GM12878 (cell line): ENCODE measurements around the gene TNF. TPM values are rescaled to one million over a fixed set of nuclear protein-coding genes. Genes with fewer than 3 reads are reported as not detected.
A peak's percentile ranks its signal among the peaks of the same experiment; 100 is the strongest.

Experiments
- ATAC-seq: fragments of 200-7000 bp; cut with Tn5 transposase; 3 replicates; pipeline ENCODE4 v1.9.1; 2020; ENCODE audit warnings: mild to moderate bottlenecking, moderate library complexity
- BruUV-seq: library from RNA; stranded (reverse); fragments of 400-500 nt; replicated peaks from 2 replicates; lab custom pipeline; 2021; lab: Mats Ljungman, UMichigan
- CTCF ChIA-PET: fragments of 300-600 bp; sonication (Branson Sonifier 250); formaldehyde crosslinking; extraction: SDS; loops from one replicate; lab custom pipeline; 2021; ENCODE audit warnings: inconsistent platforms; lab: Yijun Ruan, JAX
- POLR2A ChIA-PET: fragments of 350-600 bp; formaldehyde crosslinking; extraction: SDS; loops from one replicate; lab custom pipeline; 2021; ENCODE audit warnings: inconsistent platforms; lab: Charles Lee
- RAD21 ChIA-PET: fragments of 300-600 bp; sonication (Branson Sonifier 250); formaldehyde crosslinking; loops from one replicate; lab custom pipeline; 2023; ENCODE audit warnings: antibody characterized with exemption; ENCODE audit not compliant: unreplicated experiment; lab: Charles Lee
- SMC1A ChIA-PET: fragments of 300-600 bp; sonication (Branson Sonifier 250); formaldehyde crosslinking; loops from one replicate; lab custom pipeline; 2023; ENCODE audit not compliant: unreplicated experiment, uncharacterized antibody; lab: Charles Lee
- DNase-seq: peaks from one replicate; pipeline ENCODE4 v3.0.0-alpha.2; 2011; ENCODE audit warnings: low read depth, low spot score
- FAIRE-seq: peaks from 3 replicates; lab custom pipeline; 2011; peaks lifted over from hg19 to GRCh38; lab: Jason Lieb, UNC
- H2AFZ ChIP-seq: 2 replicates; pipeline ENCODE4 v1.6.0; 2011; ENCODE audit warnings: low read depth, low read length, control low read depth; ENCODE audit not compliant: control insufficient read depth
- H3K27ac ChIP-seq: 2 replicates; pipeline ENCODE4 v1.5.1; 2011; ENCODE audit warnings: control low read depth; ENCODE audit not compliant: control insufficient read depth, insufficient read depth
- H3K27me3 ChIP-seq, 2 experiments: replicated peaks in 1 of 2; 2 replicates each; pipeline versions ENCODE4 v1.6.0 to v1.6.1; 2011; ENCODE audit warnings: low read length in 1 of 2; ENCODE audit not compliant: control insufficient read depth in 2 of 2, insufficient read depth in 2 of 2
- H3K36me3 ChIP-seq, 2 experiments: 2 replicates each; pipeline ENCODE4 v1.5.1; 2011; ENCODE audit warnings: low read length in 1 of 2; ENCODE audit not compliant: control insufficient read depth in 2 of 2, insufficient read depth in 2 of 2
- H3K4me1 ChIP-seq: 2 replicates; pipeline ENCODE4 v1.6.1; 2011; ENCODE audit warnings: mild to moderate bottlenecking, low read length, moderate library complexity, mixed read lengths; ENCODE audit not compliant: control insufficient read depth, insufficient read depth
- H3K4me2 ChIP-seq: 2 replicates; pipeline ENCODE4 v1.6.0; 2011; ENCODE audit warnings: control low read depth; ENCODE audit not compliant: control insufficient read depth, insufficient read depth
- H3K4me3 ChIP-seq: fragments of 200-600 bp; sonication (generic); 2 replicates; pipeline ENCODE4 v1.5.1; 2016
- H3K79me2 ChIP-seq: 2 replicates; pipeline ENCODE4 v1.6.0; 2011; ENCODE audit warnings: low read length; ENCODE audit not compliant: control insufficient read depth, insufficient read depth
- H3K9ac ChIP-seq: 2 replicates; pipeline ENCODE4 v1.8.0; 2011; ENCODE audit warnings: low read length, control low read depth, mixed read lengths; ENCODE audit not compliant: control insufficient read depth, insufficient read depth
- H3K9me3 ChIP-seq: replicated peaks from 3 replicates; pipeline ENCODE4 v1.5.1; 2011; ENCODE audit warnings: mild to moderate bottlenecking, low read length; ENCODE audit not compliant: control insufficient read depth, insufficient read depth
- H4K20me1 ChIP-seq: 2 replicates; pipeline ENCODE4 v1.6.0; 2011; ENCODE audit not compliant: control insufficient read depth, insufficient read depth
- BMI1 ChIP-seq: fragments of 450-650 bp; IDR thresholded peaks from 2 replicates; pipeline ENCODE4 v1.6.1; 2016; ENCODE audit warnings: mild to moderate bottlenecking, moderate library complexity, borderline replicate concordance
- CHD4 ChIP-seq: fragments of 200-600 bp; sonication (generic); IDR thresholded peaks from 2 replicates; pipeline ENCODE4 v1.6.1; 2016; ENCODE audit warnings: mild to moderate bottlenecking
- CREB1 ChIP-seq: IDR thresholded peaks from 2 replicates; pipeline ENCODE4 v1.6.1; 2012; ENCODE audit warnings: low read depth, mild to moderate bottlenecking, inconsistent platforms
- FOXM1 ChIP-seq: IDR thresholded peaks from 2 replicates; pipeline ENCODE4 v1.6.1; 2012; ENCODE audit warnings: low read depth, mild to moderate bottlenecking, inconsistent platforms, low read length, moderate library complexity
- JUNB ChIP-seq: IDR thresholded peaks from 2 replicates; pipeline ENCODE4 v1.6.1; 2016; ENCODE audit warnings: antibody characterized with exemption, mild to moderate bottlenecking
- JUND ChIP-seq: IDR thresholded peaks from 2 replicates; pipeline ENCODE4 v1.6.1; 2012; ENCODE audit warnings: low read depth, mild to moderate bottlenecking, low read length, improper control_type of control experiment, moderate library complexity
- MTA3 ChIP-seq: IDR thresholded peaks from 2 replicates; pipeline ENCODE4 v1.6.1; 2012; ENCODE audit warnings: low read length, inconsistent platforms, borderline replicate concordance
- POLR2AphosphoS5 ChIP-seq: IDR thresholded peaks from 2 replicates; pipeline ENCODE4 v1.6.1; 2011; ENCODE audit warnings: mild to moderate bottlenecking, low read length, inconsistent platforms
- RAD21 ChIP-seq: IDR thresholded peaks from 2 replicates; pipeline ENCODE4 v1.6.1; 2011; ENCODE audit warnings: mild to moderate bottlenecking, low read depth, low read length, moderate library complexity; ENCODE audit not compliant: insufficient read depth
- ZNF622 ChIP-seq: fragments of 450-650 bp; IDR thresholded peaks from 2 replicates; pipeline ENCODE4 v1.6.1; 2017; ENCODE audit warnings: mild to moderate bottlenecking, inconsistent platforms
- ZNF687 ChIP-seq: fragments of 450-650 bp; IDR thresholded peaks from 2 replicates; pipeline ENCODE4 v1.6.1; 2017; ENCODE audit warnings: mild to moderate bottlenecking, moderate library complexity
- WGBS: methylation state at CpG from one replicate; pipeline ENCODE4 v1.1.6; 2016; ENCODE audit warnings: low lambda C conversion rate; ENCODE audit not compliant: insufficient replicate concordance, insufficient coverage; ENCODE audit errors: missing lambda C conversion rate; 5-methylcytosine and 5-hydroxymethylcytosine counted together
- in situ Hi-C: fragments of 300-500 bp; cut with MboI; formaldehyde crosslinking; loops from 9 replicates; pipeline ENCODE4 v1.14.3; 2018; ENCODE audit warnings: mixed read lengths
- intact Hi-C: fragments of 100-400 bp; cut with micrococcal nuclease; formaldehyde crosslinking; loops from one replicate; pipeline ENCODE4 v1.14.2; 2022; ENCODE audit not compliant: unreplicated experiment
- polyA plus RNA-seq, 11 experiments: library from polyadenylated mRNA; depleted of rRNA in 4 of 11; unstranded in 6 of 11; stranded (reverse) in 5 of 11; fragments of >200 nt; fragmentation: Nextera tagmentation in 4 of 11; fragmentation: Illumina TruSeq in 1 of 11; extraction: Ambion mirVana in 4 of 11; extraction: Trizol in 1 of 11; gene quantifications; 1 replicate in 1 of 11; 2 replicates in 10 of 11; pipeline versions ENCODE4 v1.2.1 to v1.2.3, GENCODE V29; 2011 to 2016; ENCODE audit warnings: inconsistent platforms in 2 of 11, missing spikeins in 2 of 11, low read depth in 1 of 11
- total RNA-seq, 4 experiments: library from RNA; depleted of rRNA in 3 of 4; stranded (reverse); fragments of >200 nt in 3 of 4; fragmentation: Illumina TruSeq in 1 of 4; extraction: Trizol in 1 of 4; gene quantifications; 2 replicates each; pipeline versions ENCODE4 v1.2.1 to v1.2.3, GENCODE V29; 2013 to 2021

TNF gene
- total and polyA plus RNA-seq, 10 of the 15 experiments (the other 5 are each of a cell fraction or from before 2014, with no cell fraction given), result 18.0 to 94.8 (median 61.9) TPM

- no peak for TF ChIP-seq ZNF687
- TF ChIP-seq JUNB, result no peak
- TF ChIP-seq BMI1, result no peak
- no peak for TF ChIP-seq CREB1
- no peak for TF ChIP-seq JUND
- TF ChIP-seq FOXM1, result 0 out of 2 replicates have a peak, but pooled peaks have one; percentile 6
- TF ChIP-seq ZNF622, result no peak
- 0 out of 2 replicates have a peak, but pooled peaks have one; percentile 17 for TF ChIP-seq MTA3
- no peak for TF ChIP-seq CHD4
These were observed 45.8 kb upstream of the TNF start (continued) for GRCh38 chr6:31529329-31530150.

GRCh38 chr6:31530659-31531058 lies 44.7 kb upstream of the TNF start:
- FAIRE-seq, result no peak
- H3K27ac ChIP-seq, result no peak overlapping the region
- DNase-seq, result no peak
- CTCF ChIA-PET, result no interaction called here
- SMC1A ChIA-PET, result no interaction called here
- peaks cover 13% of the 10 kb centered on the region for H3K79me2 ChIP-seq
- in situ Hi-C loops (no loop called here), intact Hi-C loops (no loop called here)
- ATAC-seq, result no peak
- POLR2A ChIA-PET, result interaction anchor here (0.6 kb wide), 1 partner anchor 26 kb away, joined by 3 read pairs; no protein-coding TSS in a partner anchor
- whole genome bisulfite sequencing, result 81% methylated on average over 6 of the region's 6 CpGs
- peaks cover 3% of the 10 kb centered on the region for H4K20me1 ChIP-seq
- RAD21 ChIA-PET, result no interaction called here
- H3K9ac ChIP-seq, result no peak overlapping the region
- H3K4me1 ChIP-seq, result no peaks in the 10 kb centered on the region
- H3K36me3 ChIP-seq, result peaks cover 26 to 31% of the 10 kb centered on the region in 2 experiments
- no peaks in the 10 kb centered on the region for H3K9me3 ChIP-seq
- no peak overlapping the region for H2AFZ ChIP-seq
- no peak overlapping the region for H3K4me3 ChIP-seq
- BruUV-seq, result no TSS peak
- TF ChIP-seq POLR2AphosphoS5 (peak; percentile 56; the same call in 1 of the 2 replicates), RAD21 (no peak)
- no peak overlapping the region for H3K4me2 ChIP-seq
- H3K27me3 ChIP-seq, result no peaks in the 10 kb centered on the region
